ENCODE data around the gene PCDH8. TPM values are rescaled to one million over a fixed set of nuclear protein-coding genes. Genes with fewer than 3 reads are reported as not detected.
A peak's percentile ranks its signal among the peaks of the same experiment; 100 is the strongest.

Gene PCDH8
- total RNA-seq, 4 donors from 2014 or later: 0.11 TPM; not detected in 3

DNA sequence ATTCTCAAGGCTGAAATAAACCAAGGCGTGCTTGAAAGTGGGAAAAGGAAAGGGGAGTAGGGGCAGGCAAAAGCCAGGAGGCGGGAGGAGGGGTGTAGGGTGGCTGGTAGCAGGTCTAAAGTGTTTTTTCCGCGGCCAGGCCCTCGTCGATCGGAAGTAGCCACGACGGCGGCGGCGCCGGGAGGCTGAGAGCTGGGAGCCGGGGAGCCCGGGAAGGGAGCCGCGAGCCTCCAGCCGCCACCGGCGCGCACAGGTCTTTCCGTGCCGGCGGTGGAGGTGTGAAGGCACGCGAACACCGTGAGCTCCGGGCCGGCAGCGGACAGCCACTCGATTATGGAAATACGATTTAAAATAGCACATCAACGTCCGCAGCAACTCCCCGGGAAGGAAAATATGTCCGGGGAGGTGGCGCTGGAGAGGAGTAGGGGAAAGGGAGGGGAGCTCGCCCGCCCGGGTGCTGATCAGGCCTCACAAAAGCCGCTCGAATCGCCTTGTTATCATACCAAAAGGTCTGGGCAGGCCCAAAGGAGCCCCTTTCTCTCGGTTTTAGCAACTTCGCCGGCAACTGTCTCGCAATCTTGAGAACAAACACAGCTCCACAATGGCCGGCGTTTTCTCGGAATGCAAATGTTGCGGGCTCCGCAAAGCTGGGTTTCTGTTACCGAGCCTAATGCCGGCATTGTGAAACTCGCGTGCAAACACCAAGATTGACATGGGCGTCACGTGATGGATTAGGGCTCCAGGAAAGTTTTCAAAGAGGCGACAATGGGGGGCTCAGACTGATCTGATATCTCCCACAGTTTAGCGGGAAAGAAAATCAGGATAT, 2.9 kb upstream of the PCDH8 start:
- no peak for DNase-seq (ENCODE audit: extremely low spot score)
- no peaks in the 10 kb centered on the region for H3K36me3 ChIP-seq
- TF ChIP-seq POLR2A (IDR thresholded peaks at IDR 0.05; ENCODE audit: low read depth) (no peak), POLR2AphosphoS5 (IDR thresholded peaks at IDR 0.05) (no peak), EP300 (IDR thresholded peaks at IDR 0.05) (no peak)
- TF ChIP-seq, protein P1, sequence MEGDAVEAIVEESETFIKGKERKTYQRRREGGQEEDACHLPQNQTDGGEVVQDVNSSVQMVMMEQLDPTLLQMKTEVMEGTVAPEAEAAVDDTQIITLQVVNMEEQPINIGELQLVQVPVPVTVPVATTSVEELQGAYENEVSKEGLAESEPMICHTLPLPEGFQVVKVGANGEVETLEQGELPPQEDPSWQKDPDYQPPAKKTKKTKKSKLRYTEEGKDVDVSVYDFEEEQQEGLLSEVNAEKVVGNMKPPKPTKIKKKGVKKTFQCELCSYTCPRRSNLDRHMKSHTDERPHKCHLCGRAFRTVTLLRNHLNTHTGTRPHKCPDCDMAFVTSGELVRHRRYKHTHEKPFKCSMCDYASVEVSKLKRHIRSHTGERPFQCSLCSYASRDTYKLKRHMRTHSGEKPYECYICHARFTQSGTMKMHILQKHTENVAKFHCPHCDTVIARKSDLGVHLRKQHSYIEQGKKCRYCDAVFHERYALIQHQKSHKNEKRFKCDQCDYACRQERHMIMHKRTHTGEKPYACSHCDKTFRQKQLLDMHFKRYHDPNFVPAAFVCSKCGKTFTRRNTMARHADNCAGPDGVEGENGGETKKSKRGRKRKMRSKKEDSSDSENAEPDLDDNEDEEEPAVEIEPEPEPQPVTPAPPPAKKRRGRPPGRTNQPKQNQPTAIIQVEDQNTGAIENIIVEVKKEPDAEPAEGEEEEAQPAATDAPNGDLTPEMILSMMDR (IDR thresholded peaks at IDR 0.05): no peak
- H3K27ac ChIP-seq (replicated peaks in 1 of 4): peak overlapping the region in 3 of 4 donors; percentile 5 to 53 (median 49)
- no peaks in the 10 kb centered on the region for H3K9me3 ChIP-seq
- H3K27me3 ChIP-seq: peaks cover 5 to 78% (median 33%) of the 10 kb centered on the region in 4 donors
- H3K4me1 ChIP-seq: peaks cover 27 to 55% (median 47%) of the 10 kb centered on the region in 4 donors
- WGBS: 2% methylated on average over 56 of the region's 60 CpGs
- intact Hi-C loops (cut with DNase I): no loop called here
- H3K4me3 ChIP-seq: peak overlapping the region; percentile 58 to 77 (median 67)

DNA sequence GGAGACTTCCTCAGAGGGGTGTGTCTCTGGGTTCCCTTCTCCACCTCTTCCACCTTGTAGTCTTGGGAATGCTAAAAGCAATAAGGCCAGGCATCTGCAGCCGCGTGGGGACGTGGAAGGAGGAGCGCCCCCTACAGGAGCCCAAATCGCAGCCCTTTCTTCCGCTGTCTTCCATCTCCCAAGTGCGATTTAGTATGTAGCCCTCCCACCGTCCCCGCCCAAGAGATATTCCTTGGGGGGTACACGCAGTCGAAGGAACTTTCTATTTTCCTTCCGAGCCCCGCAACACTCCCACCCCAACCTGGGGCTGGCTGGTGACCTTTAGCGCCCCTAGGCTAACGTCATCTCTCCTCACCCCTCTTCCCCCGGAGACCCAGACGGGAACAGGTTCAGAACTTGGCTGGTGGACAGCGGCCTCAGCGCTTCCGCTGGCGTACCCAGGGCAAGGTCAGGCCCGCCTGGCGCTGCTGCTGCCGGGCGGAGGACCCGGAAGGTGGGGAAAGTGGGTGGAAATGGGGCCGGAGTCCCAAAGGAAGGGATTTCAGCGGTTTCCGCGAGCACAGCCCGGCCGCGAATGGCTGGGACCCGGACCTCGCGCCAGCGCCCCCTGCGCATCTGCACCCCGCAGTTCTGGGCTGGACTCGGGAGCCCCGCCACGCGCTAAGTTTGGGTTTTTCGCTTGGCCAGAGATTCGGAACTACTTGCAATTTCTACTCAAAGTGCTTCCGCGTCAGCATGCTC, 2.1 kb upstream of the PCDH8 start:
- Histone ChIP-seq H3K9me3 (no peaks in the 10 kb centered on the region), H3K27me3 (peaks cover 8 to 78% (median 41%) of the 10 kb centered on the region in 4 donors), H3K4me3 (peak overlapping the region; percentile 58 to 77 (median 67)), H3K36me3 (no peaks in the 10 kb centered on the region), H3K27ac (replicated peaks in 1 of 4) (peak overlapping the region in 3 of 4 donors; percentile 5 to 53 (median 49)), H3K4me1 (peaks cover 34 to 63% (median 55%) of the 10 kb centered on the region in 4 donors)
- 3% methylated on average over 41 of the region's 47 CpGs for WGBS
- DNase-seq (ENCODE audit: extremely low spot score): no peak
- TF ChIP-seq, protein P1 (IDR thresholded peaks at IDR 0.05): no peak
- TF ChIP-seq POLR2A (IDR thresholded peaks at IDR 0.05; ENCODE audit: low read depth) (no peak), POLR2AphosphoS5 (IDR thresholded peaks at IDR 0.05) (no peak), EP300 (IDR thresholded peaks at IDR 0.05) (no peak)
- intact Hi-C loops (cut with DNase I): no loop called here

DNA sequence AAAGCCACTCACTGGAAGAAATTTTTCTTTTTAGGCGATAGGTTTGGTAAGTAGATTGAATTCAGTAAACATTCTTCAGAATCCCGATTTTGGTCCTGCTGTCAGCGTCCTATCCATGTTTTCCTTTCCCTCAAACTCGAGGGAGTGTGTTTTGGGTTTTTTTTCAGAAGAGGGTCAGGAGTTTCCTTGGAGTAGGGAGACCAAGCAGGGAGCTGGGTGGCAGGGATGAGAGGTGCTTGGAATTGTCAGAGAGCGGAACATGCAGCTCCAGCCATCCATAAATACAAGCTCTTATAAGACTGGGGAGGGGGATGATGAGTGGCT, 1.6 kb upstream of the PCDH8 start:
- no peak overlapping the region for H3K27ac ChIP-seq (replicated peaks in 1 of 4)
- H3K4me1 ChIP-seq: peaks cover 34 to 68% (median 57%) of the 10 kb centered on the region in 4 donors
- H3K9me3 ChIP-seq: no peaks in the 10 kb centered on the region
- TF ChIP-seq, protein P1 (IDR thresholded peaks at IDR 0.05): no peak
- H3K4me3 ChIP-seq: peak overlapping the region in 1 of 4 donors; percentile 58
- intact Hi-C loops (cut with DNase I): no loop called here
- no peaks in the 10 kb centered on the region for H3K36me3 ChIP-seq
- WGBS: 14% methylated on average over 5 of the region's 5 CpGs
- H3K27me3 ChIP-seq: peaks cover 8 to 78% (median 46%) of the 10 kb centered on the region in 4 donors
- no peak for DNase-seq (ENCODE audit: extremely low spot score)

DNA sequence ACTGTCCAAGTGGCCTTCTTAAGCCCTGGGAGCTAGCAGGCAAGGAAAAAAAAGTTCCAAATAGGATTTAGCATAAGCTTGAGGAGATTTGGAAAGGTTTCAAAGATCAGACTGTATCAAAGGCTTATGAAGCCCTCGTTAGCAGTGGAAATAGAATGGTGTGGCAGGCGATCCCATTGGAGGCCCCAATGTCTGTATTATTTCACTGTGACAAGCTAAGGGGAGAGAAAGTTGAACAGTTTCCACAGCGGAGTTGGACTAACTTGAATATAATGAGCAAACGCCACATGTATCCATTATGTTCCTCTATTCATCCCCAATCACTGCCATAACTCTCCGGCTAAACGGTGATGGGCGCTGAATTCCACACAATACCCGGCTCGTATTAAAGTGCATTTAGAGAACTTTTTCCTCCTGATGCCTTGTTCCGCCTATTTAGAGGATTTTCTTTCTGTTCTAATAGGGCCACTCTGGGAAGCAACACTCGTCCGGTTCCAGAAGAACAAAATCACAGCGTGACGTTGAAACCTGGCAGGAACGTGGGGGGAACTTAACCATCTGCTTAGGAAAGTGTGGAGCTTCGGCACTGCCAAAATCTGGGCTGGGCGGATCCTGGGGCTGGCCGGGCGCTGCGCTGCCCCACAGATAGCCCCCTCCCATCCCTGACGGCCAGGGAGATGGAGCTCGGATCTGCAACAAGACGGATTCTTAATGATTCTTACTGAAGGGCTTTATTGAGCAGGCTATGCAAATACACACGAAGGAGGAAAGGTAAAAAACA, 1.0 kb upstream of the PCDH8 start:
- intact Hi-C loops (cut with DNase I): no loop called here
- no peaks in the 10 kb centered on the region for H3K9me3 ChIP-seq
- no peak overlapping the region for H3K4me3 ChIP-seq
- H3K27me3 ChIP-seq: peaks cover 8 to 78% (median 51%) of the 10 kb centered on the region in 4 donors
- H3K4me1 ChIP-seq: peaks cover 34 to 68% (median 57%) of the 10 kb centered on the region in 4 donors
- no peak overlapping the region for H3K27ac ChIP-seq (replicated peaks in 1 of 4)
- no peak for DNase-seq (ENCODE audit: extremely low spot score)
- 3% methylated on average over 24 of the region's 24 CpGs for WGBS
- no peaks in the 10 kb centered on the region for H3K36me3 ChIP-seq
- no peak for TF ChIP-seq POLR2AphosphoS5 (IDR thresholded peaks at IDR 0.05)
- TF ChIP-seq, protein P1 (IDR thresholded peaks at IDR 0.05): no peak
- no peak for TF ChIP-seq EP300 (IDR thresholded peaks at IDR 0.05)
- TF ChIP-seq POLR2A (IDR thresholded peaks at IDR 0.05; ENCODE audit: low read depth): no peak

All from esophagus muscularis mucosa (tissue), 4 donors.